HEK293T (cell line): ENCODE results near the gene CAST.

Experiments used
- FOXA1 ChIP-seq: fragments of 450-650 bp; IDR thresholded peaks from 2 replicates; pipeline ENCODE4 v1.6.1; 2016; ENCODE audit warnings: mild to moderate bottlenecking
- FOXM1 ChIP-seq: fragments of 450-650 bp; IDR thresholded peaks from 2 replicates; pipeline ENCODE4 v1.6.1; 2017; ENCODE audit warnings: mild to moderate bottlenecking, borderline replicate concordance
- SUZ12 ChIP-seq: fragments of 450-650 bp; IDR thresholded peaks from 2 replicates; pipeline ENCODE4 v1.6.1; 2016; ENCODE audit warnings: mild to moderate bottlenecking
- TARDBP ChIP-seq: fragments of 450-650 bp; IDR thresholded peaks from 2 replicates; pipeline ENCODE4 v1.6.1; 2016
- TF ChIP-seq, protein P1 (sequence below): fragments of 450-650 bp; IDR thresholded peaks from 2 replicates; pipeline ENCODE4 v1.6.1; 2016

DNA sequence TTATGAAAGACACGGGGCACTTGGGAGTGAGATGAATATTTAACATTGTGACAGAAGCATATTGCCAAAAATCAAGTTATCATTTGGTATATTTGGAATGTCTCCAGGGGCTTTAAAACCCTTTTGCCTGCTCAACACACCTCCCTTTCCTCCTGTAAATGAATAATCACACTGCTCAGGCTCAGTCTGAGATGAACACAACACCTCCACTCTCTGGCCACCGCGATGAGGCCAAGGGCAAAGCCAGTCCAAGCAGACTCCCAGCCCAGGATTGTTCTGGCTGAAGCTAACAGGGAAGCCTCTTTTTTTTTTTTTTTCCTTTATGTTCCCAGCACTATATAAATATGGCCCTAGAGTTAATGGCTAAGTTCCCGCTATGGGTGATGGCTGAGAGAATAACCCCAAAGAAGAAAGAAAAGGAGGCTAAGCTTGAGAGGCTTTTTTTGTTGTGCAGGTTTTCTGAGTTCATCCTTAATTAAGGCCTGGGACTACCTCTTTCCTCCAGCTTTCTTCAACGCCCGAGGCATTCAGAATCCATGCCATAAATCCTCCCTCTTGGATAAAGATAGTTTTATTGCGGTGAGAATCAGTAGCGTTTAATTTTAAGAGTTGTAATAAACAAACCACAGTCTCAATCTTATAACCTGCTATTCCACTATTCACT, 156.1 kb downstream of the CAST start:
- TF ChIP-seq TARDBP (no peak), FOXA1 (no peak), FOXM1 (no peak), SUZ12 (no peak)
- TF ChIP-seq, protein P1, sequence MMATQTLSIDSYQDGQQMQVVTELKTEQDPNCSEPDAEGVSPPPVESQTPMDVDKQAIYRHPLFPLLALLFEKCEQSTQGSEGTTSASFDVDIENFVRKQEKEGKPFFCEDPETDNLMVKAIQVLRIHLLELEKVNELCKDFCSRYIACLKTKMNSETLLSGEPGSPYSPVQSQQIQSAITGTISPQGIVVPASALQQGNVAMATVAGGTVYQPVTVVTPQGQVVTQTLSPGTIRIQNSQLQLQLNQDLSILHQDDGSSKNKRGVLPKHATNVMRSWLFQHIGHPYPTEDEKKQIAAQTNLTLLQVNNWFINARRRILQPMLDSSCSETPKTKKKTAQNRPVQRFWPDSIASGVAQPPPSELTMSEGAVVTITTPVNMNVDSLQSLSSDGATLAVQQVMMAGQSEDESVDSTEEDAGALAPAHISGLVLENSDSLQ = no peak
